ENCODE data around the gene MAML3.

Gene MAML3

DNA sequence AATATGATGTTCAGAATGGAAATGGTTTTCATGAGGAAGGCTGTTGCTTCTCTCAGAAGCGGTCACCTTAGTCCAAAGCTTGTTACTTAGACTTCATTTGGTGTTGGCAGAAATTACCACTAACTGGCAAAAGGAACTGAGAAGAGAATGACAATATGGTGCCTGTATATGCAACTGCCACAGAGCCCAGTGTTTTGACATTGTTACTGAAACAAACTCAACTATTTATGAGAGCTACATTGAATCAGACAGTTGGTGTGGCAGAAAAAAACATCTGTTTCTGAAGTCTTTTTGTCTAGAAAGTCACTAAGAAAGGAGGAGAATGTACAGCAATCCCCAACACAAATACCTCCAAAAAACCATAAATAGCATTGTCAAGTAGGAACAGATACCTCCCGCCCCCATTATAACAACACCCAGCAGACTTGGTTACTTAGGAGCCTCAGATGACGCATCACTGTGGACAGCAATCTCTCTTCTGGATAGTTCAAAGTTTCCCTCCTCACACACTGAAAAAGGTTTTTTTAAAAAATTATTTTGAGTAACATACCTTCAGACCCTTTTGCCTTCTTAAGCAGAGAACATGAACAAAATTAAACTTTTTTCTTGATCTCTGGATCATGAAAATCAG lies 92.2 kb downstream of the MAML3 start:
- Histone ChIP-seq H3K14ac (ENCODE audit: low read length) (no peak overlapping the region), H4K8ac (ENCODE audit: low read depth, low read length) (no peak overlapping the region), H2BK15ac (ENCODE audit: low read length) (no peak overlapping the region), H3K27me3 (ENCODE audit: control insufficient read depth in 3 of 3, insufficient read depth in 3 of 3, low read depth in 1 of 3, low read length in 3 of 3) (no peaks in the 10 kb centered on the region), H3K4me2 (ENCODE audit: insufficient read depth, low read length, poor library complexity, severe bottlenecking) (no peak overlapping the region), H3K79me1 (ENCODE audit: low read depth, low read length) (no peaks in the 10 kb centered on the region), H3K4ac (ENCODE audit: low read length) (no peak overlapping the region), H3K9me3 (replicated peaks in 1 of 2; ENCODE audit: control insufficient read depth in 2 of 2, insufficient read depth in 1 of 2, low read depth in 1 of 2, low read length in 2 of 2) (no peaks in the 10 kb centered on the region), H2BK12ac (ENCODE audit: low read length) (no peak overlapping the region), H2BK120ac (ENCODE audit: low read depth, low read length) (no peak overlapping the region), H3K18ac (ENCODE audit: low read length) (no peak overlapping the region), H2AFZ (ENCODE audit: low read length) (no peak overlapping the region), H3K4me1 (ENCODE audit: control insufficient read depth in 2 of 2, insufficient read depth in 1 of 2, low read depth in 1 of 2, low read length in 2 of 2) (peaks cover 0 to 2% of the 10 kb centered on the region in 2 donors), H2BK5ac (ENCODE audit: low read length) (no peak overlapping the region), H3K23ac (ENCODE audit: low read depth, low read length, poor library complexity) (no peak overlapping the region), H2AK5ac (ENCODE audit: low read depth, low read length) (no peak overlapping the region), H3K4me3 (ENCODE audit: low read length in 2 of 2) (no peak overlapping the region), H3K9ac (ENCODE audit: low read depth, low read length, poor library complexity) (no peak overlapping the region), H3K27ac (replicated peaks; ENCODE audit: low read length) (no peak overlapping the region), H3K36me3 (replicated peaks in 1 of 2; ENCODE audit: control insufficient read depth in 2 of 2, insufficient read depth in 2 of 2, low read length in 2 of 2) (no peaks in the 10 kb centered on the region), H4K91ac (ENCODE audit: low read depth, low read length, poor library complexity) (no peak overlapping the region)
- no peak for DNase-seq (ENCODE audit: low spot score)
- no CpG with 5 or more reads among the region's 3 CpGs for WGBS, 2 donors (ENCODE audit: extremely low coverage in 2 of 2, insufficient read length in 2 of 2, insufficient replicate concordance in 1 of 2)

GRCh38 chr4:140061194-140061593 lies 92.8 kb downstream of the MAML3 start:
- H3K9ac ChIP-seq (ENCODE audit: low read depth, low read length, poor library complexity): no peak overlapping the region
- no peak overlapping the region for H3K4me2 ChIP-seq (ENCODE audit: insufficient read depth, low read length, poor library complexity, severe bottlenecking)
- H3K23ac ChIP-seq (ENCODE audit: low read depth, low read length, poor library complexity): no peak overlapping the region
- H3K9me3 ChIP-seq (replicated peaks in 1 of 2; ENCODE audit: control insufficient read depth in 2 of 2, insufficient read depth in 1 of 2, low read depth in 1 of 2, low read length in 2 of 2): no peaks in the 10 kb centered on the region
- DNase-seq (ENCODE audit: low spot score): no peak
- H3K14ac ChIP-seq (ENCODE audit: low read length): no peak overlapping the region
- no peaks in the 10 kb centered on the region for H3K79me1 ChIP-seq (ENCODE audit: low read depth, low read length)
- H3K4ac ChIP-seq (ENCODE audit: low read length): no peak overlapping the region
- WGBS, 2 donors (ENCODE audit: extremely low coverage in 2 of 2, insufficient read length in 2 of 2, insufficient replicate concordance in 1 of 2): no CpG with 5 or more reads among the region's 4 CpGs
- H4K8ac ChIP-seq (ENCODE audit: low read depth, low read length): no peak overlapping the region
- H3K18ac ChIP-seq (ENCODE audit: low read length): no peak overlapping the region
- no peak overlapping the region for H2AFZ ChIP-seq (ENCODE audit: low read length)
- no peak overlapping the region for H2BK12ac ChIP-seq (ENCODE audit: low read length)
- no peak overlapping the region for H3K4me3 ChIP-seq (ENCODE audit: low read length in 2 of 2)
- H2BK120ac ChIP-seq (ENCODE audit: low read depth, low read length): no peak overlapping the region
- H4K91ac ChIP-seq (ENCODE audit: low read depth, low read length, poor library complexity): no peak overlapping the region
- H3K27ac ChIP-seq (replicated peaks; ENCODE audit: low read length): no peak overlapping the region
- H2AK5ac ChIP-seq (ENCODE audit: low read depth, low read length): no peak overlapping the region
- no peak overlapping the region for H2BK15ac ChIP-seq (ENCODE audit: low read length)
- no peaks in the 10 kb centered on the region for H3K36me3 ChIP-seq (replicated peaks in 1 of 2; ENCODE audit: control insufficient read depth in 2 of 2, insufficient read depth in 2 of 2, low read length in 2 of 2)
- no peak overlapping the region for H2BK5ac ChIP-seq (ENCODE audit: low read length)
- peaks cover 0 to 2% of the 10 kb centered on the region in 2 donors for H3K4me1 ChIP-seq (ENCODE audit: control insufficient read depth in 2 of 2, insufficient read depth in 1 of 2, low read depth in 1 of 2, low read length in 2 of 2)
- H3K27me3 ChIP-seq (ENCODE audit: control insufficient read depth in 3 of 3, insufficient read depth in 3 of 3, low read depth in 1 of 3, low read length in 3 of 3): no peaks in the 10 kb centered on the region

DNA sequence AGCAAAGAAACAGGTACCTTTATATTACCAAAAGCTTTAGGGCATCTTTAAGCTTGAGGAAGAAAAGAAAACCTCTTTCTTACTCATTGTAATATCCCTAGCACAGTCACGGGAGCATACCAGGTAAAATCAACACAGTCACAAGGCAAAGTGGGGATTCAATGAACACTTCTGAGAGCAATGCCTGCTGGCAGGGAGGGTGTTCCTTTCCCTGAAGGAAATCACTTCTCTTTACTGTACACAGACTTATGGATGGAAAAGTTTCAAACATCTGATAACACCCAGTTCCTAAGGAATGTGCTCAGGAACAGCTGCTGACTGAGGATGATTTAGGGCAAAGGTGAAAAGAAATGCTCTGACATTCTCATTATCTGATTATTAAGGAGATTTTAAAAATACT lies 94.8 kb downstream of the MAML3 start:
- H2BK5ac ChIP-seq (ENCODE audit: low read length): no peak overlapping the region
- H3K18ac ChIP-seq (ENCODE audit: low read length): no peak overlapping the region
- H3K4ac ChIP-seq (ENCODE audit: low read length): no peak overlapping the region
- no peak overlapping the region for H2BK120ac ChIP-seq (ENCODE audit: low read depth, low read length)
- H3K23ac ChIP-seq (ENCODE audit: low read depth, low read length, poor library complexity): no peak overlapping the region
- WGBS, 2 donors (ENCODE audit: extremely low coverage in 2 of 2, insufficient read length in 2 of 2, insufficient replicate concordance in 1 of 2): no CpG with 5 or more reads among the region's 1 CpG
- H3K4me1 ChIP-seq (ENCODE audit: control insufficient read depth in 2 of 2, insufficient read depth in 1 of 2, low read depth in 1 of 2, low read length in 2 of 2): peaks cover 0 to 4% of the 10 kb centered on the region in 2 donors
- no peak overlapping the region for H2AFZ ChIP-seq (ENCODE audit: low read length)
- H2BK15ac ChIP-seq (ENCODE audit: low read length): no peak overlapping the region
- no peak overlapping the region for H2BK12ac ChIP-seq (ENCODE audit: low read length)
- no peak overlapping the region for H3K14ac ChIP-seq (ENCODE audit: low read length)
- no peak overlapping the region for H3K9ac ChIP-seq (ENCODE audit: low read depth, low read length, poor library complexity)
- H4K91ac ChIP-seq (ENCODE audit: low read depth, low read length, poor library complexity): no peak overlapping the region
- no peaks in the 10 kb centered on the region for H3K79me1 ChIP-seq (ENCODE audit: low read depth, low read length)
- no peaks in the 10 kb centered on the region for H3K27me3 ChIP-seq (ENCODE audit: control insufficient read depth in 3 of 3, insufficient read depth in 3 of 3, low read depth in 1 of 3, low read length in 3 of 3)
- H3K4me3 ChIP-seq (ENCODE audit: low read length in 2 of 2): no peak overlapping the region
- H3K9me3 ChIP-seq (replicated peaks in 1 of 2; ENCODE audit: control insufficient read depth in 2 of 2, insufficient read depth in 1 of 2, low read depth in 1 of 2, low read length in 2 of 2): no peaks in the 10 kb centered on the region
- H3K27ac ChIP-seq (replicated peaks; ENCODE audit: low read length): no peak overlapping the region
- H3K36me3 ChIP-seq (replicated peaks in 1 of 2; ENCODE audit: control insufficient read depth in 2 of 2, insufficient read depth in 2 of 2, low read length in 2 of 2): no peaks in the 10 kb centered on the region
- H2AK5ac ChIP-seq (ENCODE audit: low read depth, low read length): no peak overlapping the region
- H4K8ac ChIP-seq (ENCODE audit: low read depth, low read length): no peak overlapping the region
- DNase-seq (ENCODE audit: low spot score): no peak
- H3K4me2 ChIP-seq (ENCODE audit: insufficient read depth, low read length, poor library complexity, severe bottlenecking): no peak overlapping the region

DNA sequence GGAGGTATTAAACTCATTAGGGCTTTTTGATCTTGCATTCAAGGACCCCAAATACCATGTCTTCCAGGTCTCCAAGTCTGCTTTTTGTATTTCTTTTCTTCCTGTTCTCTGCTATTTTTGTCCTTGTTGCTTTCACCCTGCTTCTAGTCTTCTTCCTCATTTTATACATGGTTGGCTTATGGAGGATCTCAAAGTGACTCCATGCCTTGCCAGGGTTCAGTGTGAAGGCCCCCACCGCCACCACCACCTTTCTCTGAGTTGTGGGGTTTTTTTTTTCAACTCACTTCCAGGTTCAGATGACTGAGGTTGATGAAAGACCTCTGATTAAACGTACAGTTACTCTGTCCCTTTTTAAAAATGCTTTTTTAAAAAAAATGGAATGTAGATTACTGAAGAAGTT lies 96.3 kb downstream of the MAML3 start:
- H3K36me3 ChIP-seq (replicated peaks in 1 of 2; ENCODE audit: control insufficient read depth in 2 of 2, insufficient read depth in 2 of 2, low read length in 2 of 2): no peaks in the 10 kb centered on the region
- no peak for DNase-seq (ENCODE audit: low spot score)
- no peak overlapping the region for H2BK12ac ChIP-seq (ENCODE audit: low read length)
- H2BK5ac ChIP-seq (ENCODE audit: low read length): no peak overlapping the region
- H3K18ac ChIP-seq (ENCODE audit: low read length): no peak overlapping the region
- no peak overlapping the region for H2AK5ac ChIP-seq (ENCODE audit: low read depth, low read length)
- H3K4me2 ChIP-seq (ENCODE audit: insufficient read depth, low read length, poor library complexity, severe bottlenecking): no peak overlapping the region
- no peaks in the 10 kb centered on the region for H3K79me1 ChIP-seq (ENCODE audit: low read depth, low read length)
- H3K27me3 ChIP-seq (ENCODE audit: control insufficient read depth in 3 of 3, insufficient read depth in 3 of 3, low read depth in 1 of 3, low read length in 3 of 3): no peaks in the 10 kb centered on the region
- peaks cover 0 to 4% of the 10 kb centered on the region in 2 donors for H3K4me1 ChIP-seq (ENCODE audit: control insufficient read depth in 2 of 2, insufficient read depth in 1 of 2, low read depth in 1 of 2, low read length in 2 of 2)
- H3K9me3 ChIP-seq (replicated peaks in 1 of 2; ENCODE audit: control insufficient read depth in 2 of 2, insufficient read depth in 1 of 2, low read depth in 1 of 2, low read length in 2 of 2): no peaks in the 10 kb centered on the region
- H3K27ac ChIP-seq (replicated peaks; ENCODE audit: low read length): no peak overlapping the region
- no peak overlapping the region for H3K14ac ChIP-seq (ENCODE audit: low read length)
- H3K4ac ChIP-seq (ENCODE audit: low read length): no peak overlapping the region
- no peak overlapping the region for H2BK120ac ChIP-seq (ENCODE audit: low read depth, low read length)
- H2AFZ ChIP-seq (ENCODE audit: low read length): no peak overlapping the region
- H2BK15ac ChIP-seq (ENCODE audit: low read length): no peak overlapping the region
- no peak overlapping the region for H3K23ac ChIP-seq (ENCODE audit: low read depth, low read length, poor library complexity)
- H3K4me3 ChIP-seq (ENCODE audit: low read length in 2 of 2): no peak overlapping the region
- no peak overlapping the region for H4K8ac ChIP-seq (ENCODE audit: low read depth, low read length)
- no peak overlapping the region for H3K9ac ChIP-seq (ENCODE audit: low read depth, low read length, poor library complexity)
- no peak overlapping the region for H4K91ac ChIP-seq (ENCODE audit: low read depth, low read length, poor library complexity)
- no CpG with 5 or more reads among the region's 2 CpGs for WGBS, 2 donors (ENCODE audit: extremely low coverage in 2 of 2, insufficient read length in 2 of 2, insufficient replicate concordance in 1 of 2)
